CD4-positive, alpha-beta T cell treated with Interleukin-6 for 4 hours (primary cell): ENCODE data around the gene ARHGAP40.

Source experiments
- DNase-seq: peaks from one replicate; pipeline ENCODE4 v3.0.0-alpha.2; 2020; ENCODE audit warnings: mixed read lengths

Gene ARHGAP40

GRCh38 chr20:38657390-38657789 lies 55.8 kb downstream of the ARHGAP40 start:
- no peak for DNase-seq

- DNase-seq, result peak; percentile 36
Observed at GRCh38 chr20:38658879-38659596, 57.4 kb downstream of the ARHGAP40 start.

- no peak for DNase-seq
Observed at GRCh38 chr20:38659597-38659880, 57.9 kb downstream of the ARHGAP40 start.

GRCh38 chr20:38660429-38660828 lies 58.8 kb downstream of the ARHGAP40 start:
- no peak for DNase-seq

GRCh38 chr20:38663660-38664059 lies 62.1 kb downstream of the ARHGAP40 start:
- no peak for DNase-seq

GRCh38 chr20:38664284-38664683 lies 62.7 kb downstream of the ARHGAP40 start:
- DNase-seq, result no peak

- DNase-seq, result no peak
Observed at GRCh38 chr20:38665094-38665493, 63.5 kb downstream of the ARHGAP40 start.

- DNase-seq, result no peak
Observed at GRCh38 chr20:38665506-38666285, 64.1 kb downstream of the ARHGAP40 start.

- DNase-seq, result no peak
Observed at GRCh38 chr20:38667417-38667956, 65.9 kb downstream of the ARHGAP40 start.

- DNase-seq, result no peak
Observed at GRCh38 chr20:38669688-38670087, 68.1 kb downstream of the ARHGAP40 start.

GRCh38 chr20:38670786-38671185 lies 69.2 kb downstream of the ARHGAP40 start:
- DNase-seq, result no peak

- DNase-seq, result no peak
Observed at GRCh38 chr20:38671186-38671585, 69.6 kb downstream of the ARHGAP40 start.

- DNase-seq, result no peak
Observed at GRCh38 chr20:38671701-38672292, 70.2 kb downstream of the ARHGAP40 start.

- DNase-seq, result no peak
Observed at GRCh38 chr20:38672504-38672903, 70.9 kb downstream of the ARHGAP40 start.

- DNase-seq, result no peak
Observed at GRCh38 chr20:38673261-38673660, 71.7 kb downstream of the ARHGAP40 start.

- DNase-seq, result peak; percentile 6
Observed at GRCh38 chr20:38673725-38674091, 72.1 kb downstream of the ARHGAP40 start.

GRCh38 chr20:38674092-38674764 lies 72.6 kb downstream of the ARHGAP40 start:
- peak; percentile 58 for DNase-seq

GRCh38 chr20:38674765-38675133 lies 73.1 kb downstream of the ARHGAP40 start:
- no peak for DNase-seq

- DNase-seq, result no peak
Observed at GRCh38 chr20:38676576-38676975, 75.0 kb downstream of the ARHGAP40 start.

- DNase-seq, result peak; percentile 13
Observed at GRCh38 chr20:38680500-38681306, 79.1 kb downstream of the ARHGAP40 start.

- no peak for DNase-seq
Observed at GRCh38 chr20:38685271-38685670, 83.7 kb downstream of the ARHGAP40 start.

GRCh38 chr20:38685853-38686473 lies 84.4 kb downstream of the ARHGAP40 start:
- DNase-seq, result peak; percentile 25
